Neural cell (in vitro differentiated cells): ENCODE results near the gene ASPRV1. TPM values are rescaled to one million over a fixed set of nuclear protein-coding genes. Genes with fewer than 3 reads are reported as not detected.

Experiments
- H2AFZ ChIP-seq: fragments of 200-600, 300-800 bp; sonication (generic), shearing (Covaris generic); 2 replicates; pipeline ENCODE4 v1.6.0; 2014; ENCODE audit warnings: low read depth, mild to moderate bottlenecking, antibody characterized with exemption, low read length, moderate library complexity
- H3F3A ChIP-seq: fragments of 200-600 bp; shearing (Covaris generic); 2 replicates; pipeline ENCODE4 v1.6.1; 2016; ENCODE audit warnings: mild to moderate bottlenecking, moderate library complexity, mixed read lengths, antibody characterized with exemption, low read length; ENCODE audit not compliant: insufficient read depth, poor library complexity, severe bottlenecking
- H3K27ac ChIP-seq: fragments of 200-600, 300-800 bp; sonication (generic), shearing (Covaris generic); 2 replicates; pipeline ENCODE4 v1.5.1; 2014; ENCODE audit warnings: mild to moderate bottlenecking, low read length, moderate library complexity
- H3K27me3 ChIP-seq: fragments of 300-800, 200-600 bp; sonication (generic), shearing (Covaris generic); 2 replicates; pipeline ENCODE4 v1.6.0; 2014; ENCODE audit warnings: mild to moderate bottlenecking, low read depth, low read length, moderate library complexity; ENCODE audit not compliant: insufficient read depth
- H3K36me3 ChIP-seq: fragments of 300-800, 200-600 bp; sonication (generic), shearing (Covaris generic); 2 replicates; pipeline ENCODE4 v1.5.1; 2014; ENCODE audit warnings: mild to moderate bottlenecking, antibody characterized with exemption, low read length, moderate library complexity; ENCODE audit not compliant: insufficient read depth
- H3K4me2 ChIP-seq: fragments of 300-800, 200-600 bp; sonication (generic), shearing (Covaris generic); 2 replicates; pipeline ENCODE4 v1.6.0; 2014; ENCODE audit warnings: mild to moderate bottlenecking, low read length
- H3K4me3 ChIP-seq: fragments of 300-800, 200-600 bp; sonication (generic), shearing (Covaris generic); 2 replicates; pipeline ENCODE4 v1.5.1; 2014; ENCODE audit warnings: mild to moderate bottlenecking, low read length, moderate library complexity
- H3K79me2 ChIP-seq: fragments of 200-600 bp; shearing (Covaris generic); replicated peaks from 2 replicates; pipeline ENCODE4 v1.6.0; 2014; ENCODE audit warnings: mild to moderate bottlenecking, low read length, moderate library complexity; ENCODE audit not compliant: insufficient read depth
- H3K9ac ChIP-seq: fragments of 300-800, 200-600 bp; sonication (generic), shearing (Covaris generic); 2 replicates; pipeline ENCODE4 v1.6.1; 2016; ENCODE audit warnings: mild to moderate bottlenecking, low read length, mixed read lengths
- H3K9me2 ChIP-seq: fragments of 200-600 bp; shearing (Covaris generic); 2 replicates; pipeline ENCODE4 v1.6.1; 2016; ENCODE audit warnings: mild to moderate bottlenecking, low read length, mixed read lengths; ENCODE audit not compliant: insufficient read depth
- H3K9me3 ChIP-seq: fragments of 200-600, 300-800 bp; sonication (generic), shearing (Covaris generic); 2 replicates; pipeline ENCODE4 v1.6.1; 2016; ENCODE audit warnings: mild to moderate bottlenecking, mixed run types, low read length, moderate library complexity, mixed read lengths
- H4K20me1 ChIP-seq: fragments of 200-600 bp; shearing (Covaris generic); 2 replicates; pipeline ENCODE4 v1.6.1; 2016; ENCODE audit warnings: mild to moderate bottlenecking, mixed run types; ENCODE audit not compliant: insufficient read depth
- EZH2 ChIP-seq: fragments of 200-600, 300-800 bp; shearing (Covaris generic), sonication (generic); IDR thresholded peaks from 2 replicates; pipeline ENCODE4 v1.6.1; 2014; ENCODE audit warnings: antibody characterized with exemption, low read length, borderline replicate concordance, mild to moderate bottlenecking; ENCODE audit not compliant: insufficient read depth, poor library complexity, severe bottlenecking
- MXI1 ChIP-seq: fragments of 450-650 bp; conservative IDR thresholded peaks from 2 replicates; pipeline ENCODE4 v1.6.1; 2014; ENCODE audit warnings: antibody characterized with exemption, mild to moderate bottlenecking; ENCODE audit not compliant: poor library complexity, severe bottlenecking
- POLR2AphosphoS5 ChIP-seq: IDR thresholded peaks from 2 replicates; pipeline ENCODE4 v1.6.1; 2012
- RAD21 ChIP-seq: fragments of 450-650 bp; conservative IDR thresholded peaks from 2 replicates; pipeline ENCODE4 v1.6.1; 2014; ENCODE audit warnings: antibody characterized with exemption, mild to moderate bottlenecking, moderate library complexity
- SMC3 ChIP-seq: fragments of 450-650 bp; conservative IDR thresholded peaks from 2 replicates; pipeline ENCODE4 v1.6.1; 2014; ENCODE audit warnings: antibody characterized with exemption, mild to moderate bottlenecking, moderate library complexity; ENCODE audit not compliant: poor library complexity
- TAF1 ChIP-seq: IDR thresholded peaks from 2 replicates; pipeline ENCODE4 v1.6.1; 2012; ENCODE audit warnings: low read depth
- polyA plus RNA-seq: library from polyadenylated mRNA; depleted of rRNA; stranded (reverse); fragments of >200 nt; gene quantifications from 2 replicates; pipeline ENCODE4 v1.2.3, GENCODE V29; 2014
- TF ChIP-seq, protein P1 (sequence below): IDR thresholded peaks from 2 replicates; pipeline ENCODE4 v1.6.1; 2012; ENCODE audit warnings: borderline replicate concordance
- TF ChIP-seq, protein P2 (sequence below): fragments of 450-650 bp; IDR thresholded peaks from 2 replicates; pipeline ENCODE4 v1.5.1; 2014; ENCODE audit warnings: antibody characterized with exemption, mild to moderate bottlenecking, moderate library complexity; ENCODE audit not compliant: poor library complexity, severe bottlenecking

Gene ASPRV1
- polyA plus RNA-seq, 1 donor from 2014 or later = 6.3 TPM

- Histone ChIP-seq H3K36me3 (no peaks in the 10 kb centered on the region), H3F3A (no peaks in the 10 kb centered on the region), H2AFZ (no peak overlapping the region), H3K9me2 (no peaks in the 10 kb centered on the region), H3K9me3 (no peaks in the 10 kb centered on the region), H3K79me2 (no peaks in the 10 kb centered on the region), H3K9ac (no peak overlapping the region), H3K27me3 (no peaks in the 10 kb centered on the region), H3K27ac (no peak overlapping the region), H3K4me3 (no peak overlapping the region), H3K4me2 (no peak overlapping the region), H4K20me1 (no peaks in the 10 kb centered on the region)
- TF ChIP-seq TAF1 = no peak
- TF ChIP-seq EZH2 = no peak
- no peak for TF ChIP-seq POLR2AphosphoS5
- no peak for TF ChIP-seq MXI1
- TF ChIP-seq, protein P1, sequence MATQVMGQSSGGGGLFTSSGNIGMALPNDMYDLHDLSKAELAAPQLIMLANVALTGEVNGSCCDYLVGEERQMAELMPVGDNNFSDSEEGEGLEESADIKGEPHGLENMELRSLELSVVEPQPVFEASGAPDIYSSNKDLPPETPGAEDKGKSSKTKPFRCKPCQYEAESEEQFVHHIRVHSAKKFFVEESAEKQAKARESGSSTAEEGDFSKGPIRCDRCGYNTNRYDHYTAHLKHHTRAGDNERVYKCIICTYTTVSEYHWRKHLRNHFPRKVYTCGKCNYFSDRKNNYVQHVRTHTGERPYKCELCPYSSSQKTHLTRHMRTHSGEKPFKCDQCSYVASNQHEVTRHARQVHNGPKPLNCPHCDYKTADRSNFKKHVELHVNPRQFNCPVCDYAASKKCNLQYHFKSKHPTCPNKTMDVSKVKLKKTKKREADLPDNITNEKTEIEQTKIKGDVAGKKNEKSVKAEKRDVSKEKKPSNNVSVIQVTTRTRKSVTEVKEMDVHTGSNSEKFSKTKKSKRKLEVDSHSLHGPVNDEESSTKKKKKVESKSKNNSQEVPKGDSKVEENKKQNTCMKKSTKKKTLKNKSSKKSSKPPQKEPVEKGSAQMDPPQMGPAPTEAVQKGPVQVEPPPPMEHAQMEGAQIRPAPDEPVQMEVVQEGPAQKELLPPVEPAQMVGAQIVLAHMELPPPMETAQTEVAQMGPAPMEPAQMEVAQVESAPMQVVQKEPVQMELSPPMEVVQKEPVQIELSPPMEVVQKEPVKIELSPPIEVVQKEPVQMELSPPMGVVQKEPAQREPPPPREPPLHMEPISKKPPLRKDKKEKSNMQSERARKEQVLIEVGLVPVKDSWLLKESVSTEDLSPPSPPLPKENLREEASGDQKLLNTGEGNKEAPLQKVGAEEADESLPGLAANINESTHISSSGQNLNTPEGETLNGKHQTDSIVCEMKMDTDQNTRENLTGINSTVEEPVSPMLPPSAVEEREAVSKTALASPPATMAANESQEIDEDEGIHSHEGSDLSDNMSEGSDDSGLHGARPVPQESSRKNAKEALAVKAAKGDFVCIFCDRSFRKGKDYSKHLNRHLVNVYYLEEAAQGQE = no peak
- TF ChIP-seq SMC3 = no peak
- no peak for TF ChIP-seq RAD21
- TF ChIP-seq, protein P2, sequence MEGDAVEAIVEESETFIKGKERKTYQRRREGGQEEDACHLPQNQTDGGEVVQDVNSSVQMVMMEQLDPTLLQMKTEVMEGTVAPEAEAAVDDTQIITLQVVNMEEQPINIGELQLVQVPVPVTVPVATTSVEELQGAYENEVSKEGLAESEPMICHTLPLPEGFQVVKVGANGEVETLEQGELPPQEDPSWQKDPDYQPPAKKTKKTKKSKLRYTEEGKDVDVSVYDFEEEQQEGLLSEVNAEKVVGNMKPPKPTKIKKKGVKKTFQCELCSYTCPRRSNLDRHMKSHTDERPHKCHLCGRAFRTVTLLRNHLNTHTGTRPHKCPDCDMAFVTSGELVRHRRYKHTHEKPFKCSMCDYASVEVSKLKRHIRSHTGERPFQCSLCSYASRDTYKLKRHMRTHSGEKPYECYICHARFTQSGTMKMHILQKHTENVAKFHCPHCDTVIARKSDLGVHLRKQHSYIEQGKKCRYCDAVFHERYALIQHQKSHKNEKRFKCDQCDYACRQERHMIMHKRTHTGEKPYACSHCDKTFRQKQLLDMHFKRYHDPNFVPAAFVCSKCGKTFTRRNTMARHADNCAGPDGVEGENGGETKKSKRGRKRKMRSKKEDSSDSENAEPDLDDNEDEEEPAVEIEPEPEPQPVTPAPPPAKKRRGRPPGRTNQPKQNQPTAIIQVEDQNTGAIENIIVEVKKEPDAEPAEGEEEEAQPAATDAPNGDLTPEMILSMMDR = no peak
Observed at GRCh38 chr2:69950241-69950640, 11.2 kb downstream of the ASPRV1 start.

DNA sequence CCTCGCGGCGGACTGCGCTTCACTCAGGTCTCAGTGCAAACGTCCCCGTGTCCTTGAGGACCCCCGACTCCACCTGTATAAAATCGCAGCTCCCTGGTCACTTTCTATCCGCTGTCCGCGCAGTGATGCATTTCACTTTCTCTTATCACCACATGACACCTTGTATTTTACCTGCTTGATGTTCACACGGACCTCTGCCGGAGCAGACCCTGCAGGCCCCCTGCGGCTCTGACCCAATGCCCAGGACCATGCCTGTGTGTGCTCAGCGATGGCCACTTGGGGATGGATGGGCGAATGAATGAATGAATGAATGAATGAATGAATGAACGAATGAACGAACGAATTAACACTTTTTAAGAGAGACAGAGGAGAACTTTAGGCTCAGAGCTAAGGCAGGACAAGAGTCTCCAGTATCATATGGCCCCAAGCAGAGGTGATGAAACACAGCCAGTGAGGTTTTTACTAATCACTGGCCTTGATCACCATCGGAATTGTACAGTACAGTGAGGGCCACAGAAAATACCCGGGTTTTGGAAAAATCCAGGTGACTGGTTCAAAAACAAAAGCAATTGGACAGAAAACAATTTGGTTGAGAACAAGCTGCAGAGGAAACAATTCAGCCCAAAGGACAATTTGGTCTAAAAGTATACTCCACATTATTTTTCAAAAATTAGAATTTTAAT, 12.3 kb downstream of the ASPRV1 start:
- no peak overlapping the region for H2AFZ ChIP-seq

More for the DNA sequence above, 12.3 kb downstream of the ASPRV1 start:
- H3K79me2 ChIP-seq = no peaks in the 10 kb centered on the region
- H3K4me2 ChIP-seq = no peak overlapping the region
- no peaks in the 10 kb centered on the region for H3K36me3 ChIP-seq
- H3F3A ChIP-seq = no peaks in the 10 kb centered on the region
- no peak overlapping the region for H3K9ac ChIP-seq
- H3K27ac ChIP-seq = no peak overlapping the region
- no peaks in the 10 kb centered on the region for H3K9me2 ChIP-seq
- H3K27me3 ChIP-seq = no peaks in the 10 kb centered on the region
- no peak for TF ChIP-seq SMC3
- H3K4me3 ChIP-seq = no peak overlapping the region
- no peaks in the 10 kb centered on the region for H3K9me3 ChIP-seq
- no peaks in the 10 kb centered on the region for H4K20me1 ChIP-seq
